GM12878 (cell line): ENCODE data around the gene PLXNC1.

ENCODE experiments used
- BCLAF1 ChIP-seq: fragments of 450-650 bp; IDR thresholded peaks from 2 replicates; pipeline ENCODE4 v1.6.1; 2017; ENCODE audit warnings: antibody characterized with exemption, mild to moderate bottlenecking, moderate library complexity
- CBFB ChIP-seq: IDR thresholded peaks from 2 replicates; pipeline ENCODE4 v1.6.1; 2016; ENCODE audit warnings: antibody characterized with exemption, low read depth
- CTCF ChIP-seq, 3 experiments: IDR thresholded peaks in 2 of 3; conservative IDR thresholded peaks in 1 of 3; 2 replicates each; pipeline ENCODE4 v1.5.1; 2011; ENCODE audit warnings: low read depth in 3 of 3, low read length in 3 of 3, mild to moderate bottlenecking in 3 of 3, control low read depth in 2 of 3, moderate library complexity in 2 of 3, inconsistent platforms in 1 of 3, mixed read lengths in 1 of 3; ENCODE audit not compliant: control insufficient read depth in 2 of 3, insufficient read depth in 1 of 3; ENCODE audit errors: extremely low read depth in 1 of 3
- E2F4 ChIP-seq: IDR thresholded peaks from 2 replicates; pipeline ENCODE4 v1.6.1; 2012; ENCODE audit warnings: low read depth, low read length, improper control_type of control experiment
- EZH2 ChIP-seq: IDR thresholded peaks from 2 replicates; pipeline ENCODE4 v1.6.1; 2012; ENCODE audit warnings: low read depth, mild to moderate bottlenecking, control low read depth, inconsistent platforms, low read length, borderline replicate concordance; ENCODE audit not compliant: control insufficient read depth
- GABPA ChIP-seq: IDR thresholded peaks from 2 replicates; pipeline ENCODE4 v1.6.1; 2014; ENCODE audit warnings: antibody characterized with exemption, low read depth, mild to moderate bottlenecking, inconsistent platforms
- NFYA ChIP-seq: IDR thresholded peaks from 2 replicates; pipeline ENCODE4 v1.6.1; 2011; ENCODE audit warnings: low read depth, mild to moderate bottlenecking, low read length, improper control_type of control experiment, borderline replicate concordance
- POLR2A ChIP-seq: IDR thresholded peaks from 2 replicates; pipeline ENCODE4 v1.6.1; 2011; ENCODE audit warnings: low read depth, mild to moderate bottlenecking, low read length
- RAD21 ChIP-seq: IDR thresholded peaks from 2 replicates; pipeline ENCODE4 v1.6.1; 2011; ENCODE audit warnings: mild to moderate bottlenecking, low read depth, low read length, moderate library complexity; ENCODE audit not compliant: insufficient read depth
- SIN3A ChIP-seq: IDR thresholded peaks from 2 replicates; pipeline ENCODE4 v1.6.1; 2012; ENCODE audit warnings: low read depth, low read length, improper control_type of control experiment
- SREBF2 ChIP-seq: IDR thresholded peaks from 2 replicates; pipeline ENCODE4 v1.6.1; 2012; ENCODE audit warnings: mild to moderate bottlenecking, low read length
- SRF ChIP-seq, 2 experiments: IDR thresholded peaks; 2 replicates each; pipeline ENCODE4 v1.6.1; 2011; ENCODE audit warnings: low read depth in 2 of 2, low read length in 2 of 2, mild to moderate bottlenecking in 1 of 2, moderate library complexity in 1 of 2
- USF2 ChIP-seq: IDR thresholded peaks from 2 replicates; pipeline ENCODE4 v1.6.1; 2011; ENCODE audit warnings: low read depth, low read length, improper control_type of control experiment, borderline replicate concordance

GRCh38 chr12:94309373-94309772 is 161.0 kb downstream of the PLXNC1 start:
- no peak for TF ChIP-seq RAD21
- no peak for TF ChIP-seq SREBF2
- TF ChIP-seq E2F4 = no peak
- TF ChIP-seq GABPA = no peak
- TF ChIP-seq SIN3A = no peak
- no peak for TF ChIP-seq USF2
- no peak for TF ChIP-seq CTCF (IDR thresholded peaks at IDR 0.05 in 2 of 3, conservative IDR thresholded peaks at IDR 0.05 in 1 of 3; ENCODE audit: control insufficient read depth in 2 of 3, extremely low read depth in 1 of 3, insufficient read depth in 1 of 3, low read depth in 3 of 3, low read length in 3 of 3)
- TF ChIP-seq CBFB = no peak
- no peak for TF ChIP-seq SRF (IDR thresholded peaks at IDR 0.05; ENCODE audit: low read depth in 2 of 2, low read length in 2 of 2)
- TF ChIP-seq BCLAF1 = no peak
- no peak for TF ChIP-seq EZH2
- TF ChIP-seq NFYA = no peak
- TF ChIP-seq POLR2A = no peak
